B cell (primary cell): Measurements from ENCODE around the gene RBKS. TPM values are rescaled to one million over a fixed set of nuclear protein-coding genes. Genes with fewer than 3 reads are reported as not detected.

Experiments used
- ATAC-seq: fragments of 200-7000 bp; cut with Tn5 transposase; one replicate; pipeline ENCODE4 v1.10.0; 2021; ENCODE audit warnings: low read depth, mild to moderate bottlenecking, moderate number of reproducible peaks, moderate library complexity
- CTCF ChIA-PET: fragments of 350-600 bp; sonication (Branson Sonifier 250); formaldehyde crosslinking; loops from one replicate; lab custom pipeline; 2021; ENCODE audit warnings: antibody characterized with exemption, inconsistent platforms; lab: Charles Lee
- POLR2A ChIA-PET: fragments of 350-600 bp; sonication (Branson Sonifier 250); formaldehyde crosslinking; loops from one replicate; lab custom pipeline; 2021; ENCODE audit warnings: antibody characterized with exemption; lab: Charles Lee
- DNase-seq: peaks from one replicate; pipeline ENCODE4 v3.0.0; 2013
- H2AFZ ChIP-seq: 2 replicates; pipeline ENCODE4 v1.6.1; 2012; ENCODE audit warnings: mild to moderate bottlenecking, low read depth, low read length; ENCODE audit not compliant: insufficient read depth, poor library complexity, severe bottlenecking
- H3K27ac ChIP-seq, 2 donors: 1 replicate in 1 of 2; 2 replicates in 1 of 2; pipeline ENCODE4 v1.5.1; 2012 to 2013; ENCODE audit warnings: low read length in 2 of 2, mild to moderate bottlenecking in 2 of 2, moderate library complexity in 1 of 2
- H3K27me3 ChIP-seq, 4 experiments: fragments of 200-600 bp in 1 of 4; sonication (generic) in 1 of 4; replicated peaks in 1 of 4; 1 replicate in 2 of 4; 2 replicates in 2 of 4; pipeline versions ENCODE4 v1.6.1 to v1.7.0; 2013 to 2016; ENCODE audit warnings: low read length in 3 of 4, mild to moderate bottlenecking in 2 of 4, mixed read lengths in 1 of 4, moderate library complexity in 1 of 4; ENCODE audit not compliant: insufficient read depth in 4 of 4, control insufficient read depth in 3 of 4; ENCODE audit errors: control extremely low read depth in 1 of 4
- H3K36me3 ChIP-seq, 2 experiments: replicated peaks in 1 of 2; 1 replicate in 1 of 2; 2 replicates in 1 of 2; pipeline versions ENCODE4 v1.6.1 to v1.7.1; 2013; ENCODE audit warnings: low read length in 1 of 2; ENCODE audit not compliant: insufficient read depth in 2 of 2, control insufficient read depth in 1 of 2; ENCODE audit errors: control extremely low read depth in 1 of 2, extremely low read depth in 1 of 2
- H3K4me1 ChIP-seq, 2 donors: fragments of 200-600 bp in 1 of 2; sonication (generic) in 1 of 2; 1 replicate in 1 of 2; 2 replicates in 1 of 2; pipeline versions ENCODE4 v1.5.1 to v1.6.1; 2013 to 2017; ENCODE audit warnings: low read length in 2 of 2; ENCODE audit not compliant: control insufficient read depth in 2 of 2, insufficient read depth in 2 of 2
- H3K4me2 ChIP-seq: replicated peaks from 2 replicates; pipeline ENCODE3; 2012; ENCODE audit warnings: mild to moderate bottlenecking, low read depth, low read length; ENCODE audit not compliant: poor library complexity, severe bottlenecking
- H3K4me3 ChIP-seq, 5 experiments: fragments of 200-600 bp in 1 of 5; sonication (generic) in 1 of 5; 1 replicate in 3 of 5; 2 replicates in 2 of 5; pipeline versions ENCODE4 v1.5.1 to v1.7.0; 2011 to 2016; ENCODE audit warnings: low read length in 4 of 5, mild to moderate bottlenecking in 4 of 5, low read depth in 2 of 5, control low read depth in 1 of 5, moderate library complexity in 1 of 5; ENCODE audit not compliant: insufficient read depth in 1 of 5; ENCODE audit errors: control extremely low read depth in 1 of 5, extremely low read depth in 1 of 5
- H3K79me2 ChIP-seq: fragments of 200-600 bp; sonication (generic); one replicate; pipeline ENCODE4 v1.6.0; 2016; ENCODE audit warnings: low read length; ENCODE audit not compliant: control insufficient read depth, insufficient read depth
- H3K9ac ChIP-seq: fragments of 200-600 bp; sonication (generic); 2 replicates; pipeline ENCODE4 v1.6.1; 2017; ENCODE audit warnings: mild to moderate bottlenecking, low read length, moderate library complexity
- H3K9me3 ChIP-seq, 3 donors: one replicate each; pipeline versions ENCODE4 v1.6.1 to v1.7.1; 2013; ENCODE audit warnings: low read length in 2 of 3; ENCODE audit not compliant: control insufficient read depth in 2 of 3, insufficient read depth in 1 of 3; ENCODE audit errors: control extremely low read depth in 1 of 3
- H4K20me1 ChIP-seq: 2 replicates; pipeline ENCODE4 v1.6.0; 2012; ENCODE audit warnings: mild to moderate bottlenecking, low read length; ENCODE audit not compliant: insufficient read depth, control insufficient read depth, poor library complexity, severe bottlenecking
- H3K27ac Mint-ChIP-seq: one replicate; pipeline ENCODE4 v1.8.0; 2021; ENCODE audit warnings: mixed read lengths
- H3K27me3 Mint-ChIP-seq: one replicate; pipeline ENCODE4 v1.8.0; 2021; ENCODE audit warnings: mixed read lengths
- H3K4me1 Mint-ChIP-seq: one replicate; pipeline ENCODE4 v1.8.0; 2021; ENCODE audit warnings: mixed read lengths
- H3K4me3 Mint-ChIP-seq: one replicate; pipeline ENCODE4 v1.8.0; 2021; ENCODE audit warnings: mixed read lengths
- H3K9me3 Mint-ChIP-seq: one replicate; pipeline ENCODE4 v1.8.0; 2022; ENCODE audit warnings: mixed read lengths; ENCODE audit not compliant: insufficient read depth
- EZH2 ChIP-seq: IDR thresholded peaks from 2 replicates; pipeline ENCODE4 v1.6.1; 2012; ENCODE audit warnings: borderline replicate concordance, low read depth, mild to moderate bottlenecking, moderate library complexity, low read length; ENCODE audit not compliant: insufficient read depth, poor library complexity, severe bottlenecking
- WGBS: methylation state at CpG from one replicate; pipeline ENCODE4 v1.1.5; 2013; ENCODE audit warnings: missing lambda C conversion rate; ENCODE audit not compliant: insufficient coverage; 5-methylcytosine and 5-hydroxymethylcytosine counted together
- intact Hi-C: fragments of 100-400 bp; cut with micrococcal nuclease; formaldehyde crosslinking; loops from one replicate; pipeline ENCODE4 v1.10.0; 2022
- polyA plus RNA-seq: library from polyadenylated mRNA; depleted of rRNA; stranded (reverse); fragments of >200 nt; gene quantifications from 2 replicates; pipeline ENCODE4 v1.2.3, GENCODE V29; 2012
- total RNA-seq, 2 donors: library from RNA; stranded (reverse); fragments of 120-200 nt in 1 of 2; gene quantifications; 1 replicate in 1 of 2; 2 replicates in 1 of 2; pipeline versions ENCODE4 v1.2.3 to v1.2.4, GENCODE V29; 2013 to 2022
- TF ChIP-seq, protein P1 (sequence below): fragments of 200-600 bp; IDR thresholded peaks from one replicate; pipeline ENCODE4 v1.8.0; 2022; ENCODE audit warnings: antibody characterized with exemption, mild to moderate bottlenecking

The RBKS gene
- total and polyA plus RNA-seq, 2 donors (not counting 1 experiment from before 2014, with no cell fraction given), result 6.4 to 9.2 TPM

DNA sequence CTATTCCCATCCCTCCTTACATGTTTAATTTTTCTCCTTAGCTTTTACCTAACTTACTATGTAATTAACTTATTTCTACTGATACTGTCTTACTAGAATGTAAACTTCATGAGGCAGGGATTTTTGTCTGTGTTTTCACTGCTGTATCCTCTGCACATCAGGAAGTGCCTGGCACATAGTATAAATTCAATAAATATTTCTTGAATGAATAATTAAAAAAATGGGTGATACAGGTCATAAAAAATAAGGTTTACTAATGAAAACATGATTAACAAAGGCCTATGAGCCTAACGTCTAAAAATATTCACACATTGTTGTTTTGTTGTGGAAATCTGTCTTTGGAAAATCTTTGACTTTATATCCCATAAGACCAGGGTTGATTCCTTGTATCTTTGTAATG lies 4.5 kb downstream of the RBKS start:
- H3K4me3 Mint-ChIP-seq, result no peak overlapping the region
- Histone ChIP-seq H2AFZ (no peak overlapping the region), H4K20me1 (no peaks in the 10 kb centered on the region), H3K4me3 (no peak overlapping the region), H3K36me3 (no peaks in the 10 kb centered on the region), H3K79me2 (no peaks in the 10 kb centered on the region), H3K9me3 (no peaks in the 10 kb centered on the region), H3K27me3 (no peaks in the 10 kb centered on the region), H3K4me2 (no peak overlapping the region), H3K27ac (no peak overlapping the region), H3K4me1 (peaks cover 4 to 6% of the 10 kb centered on the region in 2 donors), H3K9ac (no peak overlapping the region)
- no peaks in the 10 kb centered on the region for H3K27me3 Mint-ChIP-seq
- ATAC-seq (no peak), DNase-seq (no peak)
- ChIA-PET POLR2A (no interaction called here), CTCF (no interaction called here)
- TF ChIP-seq, protein P1, sequence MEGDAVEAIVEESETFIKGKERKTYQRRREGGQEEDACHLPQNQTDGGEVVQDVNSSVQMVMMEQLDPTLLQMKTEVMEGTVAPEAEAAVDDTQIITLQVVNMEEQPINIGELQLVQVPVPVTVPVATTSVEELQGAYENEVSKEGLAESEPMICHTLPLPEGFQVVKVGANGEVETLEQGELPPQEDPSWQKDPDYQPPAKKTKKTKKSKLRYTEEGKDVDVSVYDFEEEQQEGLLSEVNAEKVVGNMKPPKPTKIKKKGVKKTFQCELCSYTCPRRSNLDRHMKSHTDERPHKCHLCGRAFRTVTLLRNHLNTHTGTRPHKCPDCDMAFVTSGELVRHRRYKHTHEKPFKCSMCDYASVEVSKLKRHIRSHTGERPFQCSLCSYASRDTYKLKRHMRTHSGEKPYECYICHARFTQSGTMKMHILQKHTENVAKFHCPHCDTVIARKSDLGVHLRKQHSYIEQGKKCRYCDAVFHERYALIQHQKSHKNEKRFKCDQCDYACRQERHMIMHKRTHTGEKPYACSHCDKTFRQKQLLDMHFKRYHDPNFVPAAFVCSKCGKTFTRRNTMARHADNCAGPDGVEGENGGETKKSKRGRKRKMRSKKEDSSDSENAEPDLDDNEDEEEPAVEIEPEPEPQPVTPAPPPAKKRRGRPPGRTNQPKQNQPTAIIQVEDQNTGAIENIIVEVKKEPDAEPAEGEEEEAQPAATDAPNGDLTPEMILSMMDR, result no peak
- no peak for TF ChIP-seq EZH2
- intact Hi-C loops, result no loop called here
- H3K9me3 Mint-ChIP-seq, result peaks cover 2% of the 10 kb centered on the region
- WGBS, result no CpG with 5 or more reads among the region's 1 CpG
- H3K4me1 Mint-ChIP-seq, result peaks cover 28% of the 10 kb centered on the region
- no peak overlapping the region for H3K27ac Mint-ChIP-seq

DNA sequence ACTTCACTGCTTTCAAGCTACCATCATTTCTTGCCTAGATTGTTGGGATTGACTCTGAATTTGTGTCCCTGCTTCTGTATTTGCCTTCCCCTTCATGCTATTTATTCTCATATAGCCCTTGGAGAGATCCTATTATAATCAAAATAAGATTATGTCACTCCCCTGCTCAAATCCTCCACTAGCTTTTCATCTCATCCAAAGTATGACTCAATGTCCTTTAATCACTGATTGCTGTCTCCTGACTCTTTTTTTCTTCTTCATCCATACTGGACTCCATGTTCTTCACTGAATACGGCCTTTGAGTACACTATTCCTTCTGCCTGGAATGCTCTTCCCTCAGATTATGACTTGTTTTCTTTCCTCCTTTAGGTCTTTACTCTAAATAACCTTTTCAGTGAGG lies 5.0 kb downstream of the RBKS start:
- Mint-ChIP-seq H3K9me3 (peaks cover 2% of the 10 kb centered on the region), H3K27ac (no peak overlapping the region), H3K4me3 (no peak overlapping the region), H3K27me3 (no peaks in the 10 kb centered on the region), H3K4me1 (peaks cover 26% of the 10 kb centered on the region)
- no peak overlapping the region for H2AFZ ChIP-seq
- DNase-seq (no peak), ATAC-seq (no peak)
- no peak overlapping the region for H3K4me3 ChIP-seq
- H3K79me2 ChIP-seq, result no peaks in the 10 kb centered on the region
- intact Hi-C loops, result no loop called here
- H3K27me3 ChIP-seq, result no peaks in the 10 kb centered on the region
- no peaks in the 10 kb centered on the region for H4K20me1 ChIP-seq
- CTCF ChIA-PET, result no interaction called here
- H3K4me1 ChIP-seq, result peaks cover 4 to 6% of the 10 kb centered on the region in 2 donors
- H3K4me2 ChIP-seq, result no peak overlapping the region
- no peaks in the 10 kb centered on the region for H3K9me3 ChIP-seq
- no peak overlapping the region for H3K9ac ChIP-seq
- WGBS, result 100% methylated on average over 1 of the region's 1 CpG
- no peak overlapping the region for H3K27ac ChIP-seq
- POLR2A ChIA-PET, result no interaction called here
- no peaks in the 10 kb centered on the region for H3K36me3 ChIP-seq
- TF ChIP-seq EZH2, result no peak
- TF ChIP-seq, protein P1, result no peak
